K562 (cell line): Measurements from ENCODE around the gene NUMB.

Source experiments
- HIVEP1 ChIP-seq: fragments of 250-450 bp; sonication (Bioruptor Pico); IDR thresholded peaks from 2 replicates; pipeline ENCODE4 v1.4.0; 2020; ENCODE audit warnings: mild to moderate bottlenecking
- MEIS2 ChIP-seq: fragments of 450-650 bp; IDR thresholded peaks from 2 replicates; pipeline ENCODE4 v1.6.1; 2014; ENCODE audit warnings: mild to moderate bottlenecking; ENCODE audit not compliant: partially characterized antibody
- MYC ChIP-seq, 2 experiments: fragments of 250-450 bp in 1 of 2; sonication (Bioruptor Pico) in 1 of 2; IDR thresholded peaks; 2 replicates each; pipeline versions ENCODE4 v1.5.1 to v1.6.1; 2012 to 2021; ENCODE audit warnings: low read depth in 2 of 2, borderline replicate concordance in 1 of 2, improper control_type of control experiment in 1 of 2, low read length in 1 of 2, mild to moderate bottlenecking in 1 of 2, moderate library complexity in 1 of 2
- RBFOX2 ChIP-seq: fragments of 200-400 bp; formaldehyde crosslinking; IDR thresholded peaks from 2 replicates; pipeline ENCODE4 v1.6.1; 2017; ENCODE audit warnings: low read depth, mild to moderate bottlenecking, low read length, moderate library complexity
- TAF1 ChIP-seq: IDR thresholded peaks from 2 replicates; pipeline ENCODE4 v1.6.1; 2011; ENCODE audit warnings: mild to moderate bottlenecking, low read length, moderate library complexity; ENCODE audit not compliant: insufficient read depth, control insufficient read depth, severe bottlenecking; ENCODE audit errors: extremely low read depth
- ZNF282 ChIP-seq: sonication (generic); formaldehyde crosslinking; IDR thresholded peaks from 2 replicates; pipeline ENCODE4 v1.8.1; 2023; ENCODE audit warnings: missing genetic modification reagents
- TF ChIP-seq, protein P1 (sequence below): fragments of 450-650 bp; IDR thresholded peaks from 2 replicates; pipeline ENCODE4 v1.7.1; 2018; ENCODE audit warnings: mild to moderate bottlenecking, low read depth; ENCODE audit not compliant: partially characterized antibody
- TF ChIP-seq, protein P2 (sequence below), 3 experiments: IDR thresholded peaks in 2 of 3; conservative IDR thresholded peaks in 1 of 3; 2 replicates each; pipeline ENCODE4 v1.5.1; 2011 to 2012; ENCODE audit warnings: low read length in 3 of 3, mild to moderate bottlenecking in 3 of 3, control low read depth in 2 of 3, improper control_type of control experiment in 1 of 3, inconsistent platforms in 1 of 3, low read depth in 1 of 3, mixed read lengths in 1 of 3, moderate library complexity in 1 of 3; ENCODE audit not compliant: insufficient read depth in 2 of 3
- TF ChIP-seq, protein P3 (sequence below): sonication (generic); formaldehyde crosslinking; IDR thresholded peaks from 2 replicates; pipeline ENCODE4 v1.8.0; 2022; ENCODE audit warnings: mild to moderate bottlenecking, missing genetic modification reagents, borderline replicate concordance
- TF ChIP-seq, protein P4 (sequence below): fragments of 250-450 bp; sonication (Bioruptor Pico); IDR thresholded peaks from 2 replicates; pipeline ENCODE4 v1.5.0; 2020; ENCODE audit warnings: mild to moderate bottlenecking, borderline replicate concordance
- TF ChIP-seq, protein P5 (sequence below): fragments of 450-650 bp; formaldehyde crosslinking; IDR thresholded peaks from 2 replicates; pipeline ENCODE4 v1.4.0; 2022; ENCODE audit warnings: missing genetic modification characterization
- TF ChIP-seq, protein P6 (sequence below): fragments of 450-650 bp; conservative IDR thresholded peaks from 2 replicates; pipeline ENCODE4 v1.6.1; 2016; ENCODE audit warnings: missing genetic modification characterization, low read depth, mild to moderate bottlenecking, control low read depth, missing compliant biosample characterization

DNA sequence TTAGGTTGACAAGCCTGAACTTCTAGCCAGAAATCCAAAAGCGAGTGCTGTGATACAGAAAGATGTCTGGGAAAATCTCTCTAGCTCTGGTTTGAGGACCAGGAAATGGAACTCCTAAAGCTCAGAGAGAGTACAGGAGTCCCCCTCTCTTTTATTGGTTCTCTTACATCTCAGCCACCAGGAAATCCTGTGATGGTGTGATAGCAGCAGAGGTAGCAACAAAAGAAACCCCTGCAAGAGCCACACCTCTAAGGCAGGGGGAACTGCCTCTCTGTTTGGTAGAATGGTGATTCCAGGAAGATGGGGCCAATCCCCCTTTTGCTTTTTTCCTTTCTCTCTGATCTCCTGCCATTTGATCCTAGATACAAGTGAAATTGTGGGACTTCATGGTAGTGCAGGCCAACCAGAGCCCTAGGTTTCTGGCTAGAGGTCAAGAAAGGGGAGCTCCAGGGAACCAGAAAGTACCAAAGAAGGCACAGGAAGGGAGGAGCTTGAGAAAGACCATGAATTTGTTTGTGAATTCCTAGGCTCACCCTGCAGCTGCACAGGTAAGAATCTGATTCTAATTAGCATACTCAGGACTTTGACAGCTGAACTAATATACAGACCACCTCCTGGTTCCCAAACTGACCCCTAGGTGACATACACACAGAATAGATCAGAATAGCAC, 132.6 kb downstream of the NUMB start:
- TF ChIP-seq, protein P1, sequence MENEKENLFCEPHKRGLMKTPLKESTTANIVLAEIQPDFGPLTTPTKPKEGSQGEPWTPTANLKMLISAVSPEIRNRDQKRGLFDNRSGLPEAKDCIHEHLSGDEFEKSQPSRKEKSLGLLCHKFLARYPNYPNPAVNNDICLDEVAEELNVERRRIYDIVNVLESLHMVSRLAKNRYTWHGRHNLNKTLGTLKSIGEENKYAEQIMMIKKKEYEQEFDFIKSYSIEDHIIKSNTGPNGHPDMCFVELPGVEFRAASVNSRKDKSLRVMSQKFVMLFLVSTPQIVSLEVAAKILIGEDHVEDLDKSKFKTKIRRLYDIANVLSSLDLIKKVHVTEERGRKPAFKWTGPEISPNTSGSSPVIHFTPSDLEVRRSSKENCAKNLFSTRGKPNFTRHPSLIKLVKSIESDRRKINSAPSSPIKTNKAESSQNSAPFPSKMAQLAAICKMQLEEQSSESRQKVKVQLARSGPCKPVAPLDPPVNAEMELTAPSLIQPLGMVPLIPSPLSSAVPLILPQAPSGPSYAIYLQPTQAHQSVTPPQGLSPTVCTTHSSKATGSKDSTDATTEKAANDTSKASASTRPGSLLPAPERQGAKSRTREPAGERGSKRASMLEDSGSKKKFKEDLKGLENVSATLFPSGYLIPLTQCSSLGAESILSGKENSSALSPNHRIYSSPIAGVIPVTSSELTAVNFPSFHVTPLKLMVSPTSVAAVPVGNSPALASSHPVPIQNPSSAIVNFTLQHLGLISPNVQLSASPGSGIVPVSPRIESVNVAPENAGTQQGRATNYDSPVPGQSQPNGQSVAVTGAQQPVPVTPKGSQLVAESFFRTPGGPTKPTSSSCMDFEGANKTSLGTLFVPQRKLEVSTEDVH: no peak
- TF ChIP-seq, protein P2, sequence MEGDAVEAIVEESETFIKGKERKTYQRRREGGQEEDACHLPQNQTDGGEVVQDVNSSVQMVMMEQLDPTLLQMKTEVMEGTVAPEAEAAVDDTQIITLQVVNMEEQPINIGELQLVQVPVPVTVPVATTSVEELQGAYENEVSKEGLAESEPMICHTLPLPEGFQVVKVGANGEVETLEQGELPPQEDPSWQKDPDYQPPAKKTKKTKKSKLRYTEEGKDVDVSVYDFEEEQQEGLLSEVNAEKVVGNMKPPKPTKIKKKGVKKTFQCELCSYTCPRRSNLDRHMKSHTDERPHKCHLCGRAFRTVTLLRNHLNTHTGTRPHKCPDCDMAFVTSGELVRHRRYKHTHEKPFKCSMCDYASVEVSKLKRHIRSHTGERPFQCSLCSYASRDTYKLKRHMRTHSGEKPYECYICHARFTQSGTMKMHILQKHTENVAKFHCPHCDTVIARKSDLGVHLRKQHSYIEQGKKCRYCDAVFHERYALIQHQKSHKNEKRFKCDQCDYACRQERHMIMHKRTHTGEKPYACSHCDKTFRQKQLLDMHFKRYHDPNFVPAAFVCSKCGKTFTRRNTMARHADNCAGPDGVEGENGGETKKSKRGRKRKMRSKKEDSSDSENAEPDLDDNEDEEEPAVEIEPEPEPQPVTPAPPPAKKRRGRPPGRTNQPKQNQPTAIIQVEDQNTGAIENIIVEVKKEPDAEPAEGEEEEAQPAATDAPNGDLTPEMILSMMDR (IDR thresholded peaks at IDR 0.05 in 2 of 3, conservative IDR thresholded peaks at IDR 0.05 in 1 of 3; ENCODE audit: insufficient read depth in 2 of 3, low read depth in 1 of 3, low read length in 3 of 3): no peak
- TF ChIP-seq, protein P3, sequence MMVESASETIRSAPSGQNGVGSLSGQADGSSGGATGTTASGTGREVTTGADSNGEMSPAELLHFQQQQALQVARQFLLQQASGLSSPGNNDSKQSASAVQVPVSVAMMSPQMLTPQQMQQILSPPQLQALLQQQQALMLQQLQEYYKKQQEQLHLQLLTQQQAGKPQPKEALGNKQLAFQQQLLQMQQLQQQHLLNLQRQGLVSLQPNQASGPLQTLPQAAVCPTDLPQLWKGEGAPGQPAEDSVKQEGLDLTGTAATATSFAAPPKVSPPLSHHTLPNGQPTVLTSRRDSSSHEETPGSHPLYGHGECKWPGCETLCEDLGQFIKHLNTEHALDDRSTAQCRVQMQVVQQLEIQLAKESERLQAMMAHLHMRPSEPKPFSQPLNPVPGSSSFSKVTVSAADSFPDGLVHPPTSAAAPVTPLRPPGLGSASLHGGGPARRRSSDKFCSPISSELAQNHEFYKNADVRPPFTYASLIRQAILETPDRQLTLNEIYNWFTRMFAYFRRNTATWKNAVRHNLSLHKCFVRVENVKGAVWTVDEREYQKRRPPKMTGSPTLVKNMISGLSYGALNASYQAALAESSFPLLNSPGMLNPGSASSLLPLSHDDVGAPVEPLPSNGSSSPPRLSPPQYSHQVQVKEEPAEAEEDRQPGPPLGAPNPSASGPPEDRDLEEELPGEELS (CRISPR knock-in tag): no peak
- TF ChIP-seq TAF1 (no peak), RBFOX2 (no peak), MEIS2 (no peak), MYC (IDR thresholded peaks at IDR 0.05; ENCODE audit: low read depth, low read length) (no peak), MYC (CRISPR knock-in tag; IDR thresholded peaks at IDR 0.05; ENCODE audit: borderline replicate concordance, low read depth) (no peak), HIVEP1 (CRISPR knock-in tag) (no peak), ZNF282 (no peak)
- TF ChIP-seq, protein P4, sequence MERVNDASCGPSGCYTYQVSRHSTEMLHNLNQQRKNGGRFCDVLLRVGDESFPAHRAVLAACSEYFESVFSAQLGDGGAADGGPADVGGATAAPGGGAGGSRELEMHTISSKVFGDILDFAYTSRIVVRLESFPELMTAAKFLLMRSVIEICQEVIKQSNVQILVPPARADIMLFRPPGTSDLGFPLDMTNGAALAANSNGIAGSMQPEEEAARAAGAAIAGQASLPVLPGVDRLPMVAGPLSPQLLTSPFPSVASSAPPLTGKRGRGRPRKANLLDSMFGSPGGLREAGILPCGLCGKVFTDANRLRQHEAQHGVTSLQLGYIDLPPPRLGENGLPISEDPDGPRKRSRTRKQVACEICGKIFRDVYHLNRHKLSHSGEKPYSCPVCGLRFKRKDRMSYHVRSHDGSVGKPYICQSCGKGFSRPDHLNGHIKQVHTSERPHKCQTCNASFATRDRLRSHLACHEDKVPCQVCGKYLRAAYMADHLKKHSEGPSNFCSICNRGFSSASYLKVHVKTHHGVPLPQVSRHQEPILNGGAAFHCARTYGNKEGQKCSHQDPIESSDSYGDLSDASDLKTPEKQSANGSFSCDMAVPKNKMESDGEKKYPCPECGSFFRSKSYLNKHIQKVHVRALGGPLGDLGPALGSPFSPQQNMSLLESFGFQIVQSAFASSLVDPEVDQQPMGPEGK (CRISPR knock-in tag): no peak
- TF ChIP-seq, protein P5, sequence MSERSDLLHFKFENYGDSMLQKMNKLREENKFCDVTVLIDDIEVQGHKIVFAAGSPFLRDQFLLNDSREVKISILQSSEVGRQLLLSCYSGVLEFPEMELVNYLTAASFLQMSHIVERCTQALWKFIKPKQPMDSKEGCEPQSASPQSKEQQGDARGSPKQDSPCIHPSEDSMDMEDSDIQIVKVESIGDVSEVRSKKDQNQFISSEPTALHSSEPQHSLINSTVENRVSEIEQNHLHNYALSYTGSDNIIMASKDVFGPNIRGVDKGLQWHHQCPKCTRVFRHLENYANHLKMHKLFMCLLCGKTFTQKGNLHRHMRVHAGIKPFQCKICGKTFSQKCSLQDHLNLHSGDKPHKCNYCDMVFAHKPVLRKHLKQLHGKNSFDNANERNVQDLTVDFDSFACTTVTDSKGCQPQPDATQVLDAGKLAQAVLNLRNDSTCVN: no peak
- TF ChIP-seq, protein P6, sequence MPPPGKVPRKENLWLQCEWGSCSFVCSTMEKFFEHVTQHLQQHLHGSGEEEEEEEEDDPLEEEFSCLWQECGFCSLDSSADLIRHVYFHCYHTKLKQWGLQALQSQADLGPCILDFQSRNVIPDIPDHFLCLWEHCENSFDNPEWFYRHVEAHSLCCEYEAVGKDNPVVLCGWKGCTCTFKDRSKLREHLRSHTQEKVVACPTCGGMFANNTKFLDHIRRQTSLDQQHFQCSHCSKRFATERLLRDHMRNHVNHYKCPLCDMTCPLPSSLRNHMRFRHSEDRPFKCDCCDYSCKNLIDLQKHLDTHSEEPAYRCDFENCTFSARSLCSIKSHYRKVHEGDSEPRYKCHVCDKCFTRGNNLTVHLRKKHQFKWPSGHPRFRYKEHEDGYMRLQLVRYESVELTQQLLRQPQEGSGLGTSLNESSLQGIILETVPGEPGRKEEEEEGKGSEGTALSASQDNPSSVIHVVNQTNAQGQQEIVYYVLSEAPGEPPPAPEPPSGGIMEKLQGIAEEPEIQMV (tag): no peak
